K562 (cell line): ENCODE data around the gene DENND5B. TPM values are rescaled to one million over a fixed set of nuclear protein-coding genes. Genes with fewer than 3 reads are reported as not detected.

Experiments used
- ATAC-seq: fragments of 200-7000 bp; cut with Tn5 transposase; 3 replicates; pipeline ENCODE4 v1.9.1; 2020; ENCODE audit warnings: moderate library complexity
- BruUV-seq: library from RNA; stranded (reverse); fragments of 400-500 nt; replicated peaks from 2 replicates; lab custom pipeline; 2021; lab: Mats Ljungman, UMichigan
- CTCF ChIA-PET: fragments of 300-600 bp; formaldehyde crosslinking; extraction: SDS; loops from one replicate; lab custom pipeline; 2021; ENCODE audit warnings: low intra/inter-chr PET ratio; lab: Yijun Ruan, JAX
- POLR2A ChIA-PET: fragments of 300-600, 350-650 bp; sonication (Branson Sonifier 250); formaldehyde crosslinking; extraction: SDS; loops from one replicate; lab custom pipeline; 2021; ENCODE audit warnings: antibody characterized with exemption, inconsistent platforms; lab: Yijun Ruan, JAX
- DNase-seq, 4 experiments: peaks; one replicate each; pipeline versions ENCODE4 v3.0.0 to v3.0.0-alpha.2; 2011 to 2018; ENCODE audit warnings: low spot score in 3 of 4, mixed read lengths in 3 of 4; ENCODE audit errors: extremely low read depth in 1 of 4
- FAIRE-seq: peaks from 2 replicates; lab custom pipeline; 2011; peaks lifted over from hg19 to GRCh38; lab: Jason Lieb, UNC
- H2AFZ ChIP-seq: 2 replicates; pipeline ENCODE4 v1.6.0; 2011; ENCODE audit warnings: low read depth, low read length, control low read depth, inconsistent platforms
- H3K27ac ChIP-seq: fragments of 200-600 bp; 3 replicates; pipeline ENCODE4 v1.8.0; 2011; ENCODE audit warnings: low read depth, mild to moderate bottlenecking, control low read depth, inconsistent platforms, low read length, moderate library complexity, mixed read lengths; ENCODE audit errors: extremely low read depth
- H3K27me3 ChIP-seq, 2 experiments: fragments of 300-600 bp in 1 of 2; 2 replicates in 1 of 2; 3 replicates in 1 of 2; pipeline versions ENCODE4 v1.6.0 to v1.8.0; 2011; ENCODE audit warnings: inconsistent platforms in 2 of 2, low read length in 2 of 2, mild to moderate bottlenecking in 1 of 2, mixed read lengths in 1 of 2, moderate library complexity in 1 of 2; ENCODE audit not compliant: control insufficient read depth in 2 of 2, insufficient read depth in 2 of 2
- H3K36me3 ChIP-seq: fragments of 300-600 bp; 3 replicates; pipeline ENCODE4 v1.8.0; 2011; ENCODE audit warnings: mild to moderate bottlenecking, low read length, inconsistent platforms; ENCODE audit not compliant: control insufficient read depth, insufficient read depth
- H3K4me1 ChIP-seq, 2 experiments: fragments of 200-600 bp in 1 of 2; replicated peaks in 1 of 2; 2 replicates in 1 of 2; 3 replicates in 1 of 2; pipeline versions ENCODE4 v1.5.1 to v1.8.0; 2011; ENCODE audit warnings: inconsistent platforms in 2 of 2, low read length in 2 of 2, mild to moderate bottlenecking in 1 of 2, mixed read lengths in 1 of 2, moderate library complexity in 1 of 2; ENCODE audit not compliant: control insufficient read depth in 2 of 2, insufficient read depth in 2 of 2
- H3K4me2 ChIP-seq: 2 replicates; pipeline ENCODE4 v1.6.1; 2011; ENCODE audit warnings: low read length, control low read depth, inconsistent platforms, mixed read lengths; ENCODE audit not compliant: insufficient read depth
- H3K4me3 ChIP-seq: fragments of 200-600 bp; sonication (generic), shearing (Covaris generic); 2 replicates; pipeline ENCODE4 v1.5.1; 2016; ENCODE audit warnings: control low read depth, inconsistent platforms
- H3K79me2 ChIP-seq: fragments of 200-600 bp; 3 replicates; pipeline ENCODE4 v1.8.0; 2011; ENCODE audit warnings: low read length, inconsistent platforms; ENCODE audit not compliant: control insufficient read depth, insufficient read depth
- H3K9ac ChIP-seq, 2 experiments: 2 replicates each; pipeline versions ENCODE4 v1.6.0 to v1.6.1; 2011; ENCODE audit warnings: low read depth in 2 of 2, low read length in 2 of 2, control low read depth in 1 of 2, inconsistent platforms in 1 of 2, mild to moderate bottlenecking in 1 of 2, mixed read lengths in 1 of 2; ENCODE audit not compliant: insufficient read depth in 1 of 2
- H3K9me1 ChIP-seq: one replicate; pipeline ENCODE4 v1.6.0; 2011; ENCODE audit warnings: inconsistent platforms, mild to moderate bottlenecking, low read length, moderate library complexity; ENCODE audit not compliant: control insufficient read depth, insufficient read depth
- H3K9me3 ChIP-seq: replicated peaks from 2 replicates; pipeline ENCODE4 v1.5.1; 2011; ENCODE audit warnings: low read depth, low read length, inconsistent platforms; ENCODE audit not compliant: control insufficient read depth, insufficient read depth
- H4K20me1 ChIP-seq: replicated peaks from 2 replicates; pipeline ENCODE4 v1.6.1; 2011; ENCODE audit warnings: low read length, inconsistent platforms, mixed read lengths; ENCODE audit not compliant: control insufficient read depth, insufficient read depth
- BCL6 ChIP-seq: fragments of 250-450 bp; sonication (Bioruptor Pico); IDR thresholded peaks from 2 replicates; pipeline ENCODE4 v1.4.0; 2020
- CREB3L1 ChIP-seq: fragments of 450-650 bp; IDR thresholded peaks from 2 replicates; pipeline ENCODE4 v1.6.1; 2014; ENCODE audit warnings: low read depth, mild to moderate bottlenecking, moderate library complexity, borderline replicate concordance
- MCM5 ChIP-seq: fragments of 450-650 bp; IDR thresholded peaks from 2 replicates; pipeline ENCODE4 v1.6.1; 2016; ENCODE audit warnings: low read depth
- MCM7 ChIP-seq, 2 experiments: fragments of 450-650 bp; IDR thresholded peaks; 2 replicates each; pipeline ENCODE4 v1.6.1; 2016 to 2018
- MXD1 ChIP-seq: fragments of 250-450 bp; sonication (Bioruptor Pico); IDR thresholded peaks from 2 replicates; pipeline ENCODE4 v1.8.0; 2021; ENCODE audit warnings: borderline replicate concordance, mild to moderate bottlenecking, moderate library complexity; ENCODE audit not compliant: poor library complexity, severe bottlenecking
- NCOA1 ChIP-seq: fragments of 450-650 bp; IDR thresholded peaks from 2 replicates; pipeline ENCODE4 v1.6.1; 2016; ENCODE audit warnings: low read depth
- POLR2H ChIP-seq: IDR thresholded peaks from 2 replicates; pipeline ENCODE4 v1.6.1; 2016; ENCODE audit warnings: missing genetic modification characterization, low read depth, mild to moderate bottlenecking, control low read depth, missing compliant biosample characterization, moderate library complexity
- RAD21 ChIP-seq, 2 experiments: fragments of 250-450 bp in 1 of 2; fragments of 450-650 bp in 1 of 2; sonication (Bioruptor Pico) in 1 of 2; formaldehyde crosslinking in 1 of 2; IDR thresholded peaks in 1 of 2; conservative IDR thresholded peaks in 1 of 2; 2 replicates each; pipeline versions ENCODE4 v1.4.0 to v1.8.0; 2020 to 2022; ENCODE audit warnings: mild to moderate bottlenecking in 2 of 2, moderate library complexity in 1 of 2
- RFX7 ChIP-seq: fragments of 250-450 bp; sonication (Bioruptor Pico); IDR thresholded peaks from 2 replicates; pipeline ENCODE4 v1.5.1; 2021; ENCODE audit warnings: mild to moderate bottlenecking
- TOE1 ChIP-seq, 2 experiments: fragments of 450-650 bp in 1 of 2; sonication (generic) in 1 of 2; formaldehyde crosslinking in 1 of 2; IDR thresholded peaks; 2 replicates each; pipeline versions ENCODE4 v1.7.1 to v1.8.0; 2016 to 2022; ENCODE audit warnings: borderline replicate concordance in 2 of 2, mild to moderate bottlenecking in 2 of 2, antibody characterized with exemption in 1 of 2, inconsistent platforms in 1 of 2, low read depth in 1 of 2, missing genetic modification reagents in 1 of 2, moderate library complexity in 1 of 2
- YBX1 ChIP-seq: fragments of 450-650 bp; IDR thresholded peaks from 2 replicates; pipeline ENCODE4 v1.7.1; 2016; ENCODE audit warnings: mild to moderate bottlenecking
- ZKSCAN3 ChIP-seq: fragments of 250-450 bp; sonication (Bioruptor Pico); IDR thresholded peaks from 2 replicates; pipeline ENCODE4 v1.4.0; 2020
- ZMIZ1 ChIP-seq, 2 experiments: fragments of 150-350 bp in 1 of 2; IDR thresholded peaks; 2 replicates each; pipeline ENCODE4 v1.6.1; 2012 to 2016; ENCODE audit warnings: low read depth in 2 of 2, low read length in 2 of 2, mild to moderate bottlenecking in 1 of 2, moderate library complexity in 1 of 2
- ZNF224 ChIP-seq: sonication (generic); formaldehyde crosslinking; IDR thresholded peaks from 2 replicates; pipeline ENCODE4 v1.8.0; 2022; ENCODE audit warnings: mild to moderate bottlenecking, missing genetic modification reagents
- ZNF324 ChIP-seq: fragments of 250-450 bp; sonication (Bioruptor Pico); IDR thresholded peaks from 2 replicates; pipeline ENCODE4 v1.4.0; 2020; ENCODE audit warnings: mild to moderate bottlenecking
- ZNF57 ChIP-seq: fragments of 450-650 bp; formaldehyde crosslinking; IDR thresholded peaks from 2 replicates; pipeline ENCODE4 v1.4.0; 2020; ENCODE audit warnings: mild to moderate bottlenecking, moderate library complexity
- ZNF586 ChIP-seq: fragments of 450-650 bp; formaldehyde crosslinking; conservative IDR thresholded peaks from 2 replicates; pipeline ENCODE4 v1.4.0; 2020; ENCODE audit warnings: mild to moderate bottlenecking, moderate library complexity
- WGBS: fragments of 100-300 bp; shearing (Covaris generic); methylation state at CpG from one replicate; pipeline ENCODE4 v1.1.6; 2016; ENCODE audit warnings: low coverage, mixed read lengths; ENCODE audit not compliant: insufficient coverage; ENCODE audit errors: missing lambda C conversion rate; 5-methylcytosine and 5-hydroxymethylcytosine counted together
- in situ Hi-C: fragments of 300-500 bp; cut with MboI; formaldehyde crosslinking; loops from 4 replicates; pipeline ENCODE4 v1.15.0; 2018; ENCODE audit warnings: inconsistent platforms, mixed read lengths
- intact Hi-C: fragments of 100-400 bp; cut with micrococcal nuclease; formaldehyde crosslinking; loops from 2 replicates; pipeline ENCODE4 v1.14.2; 2022
- polyA plus RNA-seq, 8 experiments: library from polyadenylated mRNA; depleted of rRNA in 4 of 8; stranded (reverse) in 5 of 8; unstranded in 3 of 8; fragments of >200 nt; fragmentation: Nextera tagmentation in 2 of 8; fragmentation: Illumina TruSeq in 1 of 8; extraction: Ambion mirVana in 2 of 8; extraction: Trizol in 1 of 8; gene quantifications; 2 replicates each; pipeline versions ENCODE4 v1.2.1 to v1.2.3, GENCODE V29; 2011 to 2014; ENCODE audit warnings: inconsistent platforms in 1 of 8, missing spikeins in 1 of 8
- total RNA-seq, 7 experiments: library from RNA; depleted of rRNA in 6 of 7; stranded (reverse); fragments of >200 nt in 6 of 7; fragmentation: Illumina TruSeq in 2 of 7; extraction: Trizol in 2 of 7; gene quantifications; 2 replicates each; pipeline versions ENCODE4 v1.2.1 to v1.2.3, GENCODE V29; 2011 to 2021; ENCODE audit warnings: low replicate concordance in 1 of 7

The DENND5B gene
- total and polyA plus RNA-seq, 9 of the 15 experiments (the other 6 are each of a cell fraction or from before 2014, with no cell fraction given): 0.99 to 6.0 (median 3.6) TPM

GRCh38 chr12:31516702-31517101, 74.2 kb downstream of the DENND5B start:
- Histone ChIP-seq H2AFZ (no peak overlapping the region), H3K4me3 (no peak overlapping the region), H3K9ac (no peak overlapping the region), H3K4me1 (no peaks in the 10 kb centered on the region), H3K9me3 (no peaks in the 10 kb centered on the region), H3K79me2 (no peaks in the 10 kb centered on the region), H3K36me3 (no peaks in the 10 kb centered on the region), H3K9me1 (no peaks in the 10 kb centered on the region), H4K20me1 (no peaks in the 10 kb centered on the region), H3K27me3 (0 out of 5 replicates have a peak, but pooled peaks cover 0 to 3% of the 10 kb centered on the region in 2 experiments), H3K27ac (no peak overlapping the region), H3K4me2 (no peak overlapping the region)
- FAIRE-seq: no peak
- 3% methylated on average over 2 of the region's 2 CpGs for WGBS
- TF ChIP-seq ZNF586 (CRISPR knock-in tag): no peak
- no peak for TF ChIP-seq ZNF224 (CRISPR knock-in tag)
- TF ChIP-seq RFX7 (CRISPR knock-in tag): no peak
- TF ChIP-seq YBX1: no peak
- no peak for TF ChIP-seq ZNF57 (CRISPR knock-in tag)
- no peak for TF ChIP-seq POLR2H (tag)
- TF ChIP-seq TOE1 (IDR thresholded peaks at IDR 0.05; ENCODE audit: borderline replicate concordance): no peak
- TF ChIP-seq TOE1 (CRISPR knock-in tag; IDR thresholded peaks at IDR 0.05; ENCODE audit: borderline replicate concordance, low read depth): no peak
- no peak for TF ChIP-seq ZKSCAN3 (CRISPR knock-in tag)
- no peak for TF ChIP-seq BCL6 (CRISPR knock-in tag)
- no peak for TF ChIP-seq RAD21 (CRISPR knock-in tag; conservative IDR thresholded peaks at IDR 0.05 in 1 of 2, IDR thresholded peaks at IDR 0.05 in 1 of 2)
- TF ChIP-seq CREB3L1: no peak
- no peak for TF ChIP-seq NCOA1
- TF ChIP-seq MXD1 (CRISPR knock-in tag): no peak
- TF ChIP-seq ZMIZ1 (IDR thresholded peaks at IDR 0.05; ENCODE audit: low read depth in 2 of 2, low read length in 2 of 2): no peak
- no peak for TF ChIP-seq MCM7 (IDR thresholded peaks at IDR 0.05)
- no peak for TF ChIP-seq ZNF324
- no peak for TF ChIP-seq MCM5
- BruUV-seq: no TSS peak
- ChIA-PET POLR2A (interaction anchor here (1.0 kb wide), 1 partner anchor 12 kb away, joined by 3 read pairs; no protein-coding TSS in a partner anchor), CTCF (no interaction called here)
- intact Hi-C loops (no loop called here), in situ Hi-C loops (no loop called here)
- DNase-seq: no peak
- no peak for ATAC-seq
